A172 (cell line): ENCODE measurements around the gene SEMA5A. TPM values are rescaled to one million over a fixed set of nuclear protein-coding genes. Genes with fewer than 3 reads are reported as not detected.
A peak's percentile ranks its signal among the peaks of the same experiment; 100 is the strongest.

ENCODE experiments used
- DNase-seq: peaks from one replicate; pipeline ENCODE4 v3.0.0-alpha.2; 2015; ENCODE audit warnings: low spot score
- total RNA-seq: library from RNA; depleted of rRNA; stranded (reverse); fragments of >200 nt; shearing (Covaris generic); gene quantifications from 2 replicates; pipeline ENCODE4 v1.2.3, GENCODE V29; 2014

SEMA5A gene
- total RNA-seq, 1 experiment from 2014 or later: 9.3 TPM

GRCh38 chr5:9331372-9331771 is 214.5 kb downstream of the SEMA5A start:
- no peak for DNase-seq

GRCh38 chr5:9329125-9329524 is 216.8 kb downstream of the SEMA5A start:
- no peak for DNase-seq

DNA sequence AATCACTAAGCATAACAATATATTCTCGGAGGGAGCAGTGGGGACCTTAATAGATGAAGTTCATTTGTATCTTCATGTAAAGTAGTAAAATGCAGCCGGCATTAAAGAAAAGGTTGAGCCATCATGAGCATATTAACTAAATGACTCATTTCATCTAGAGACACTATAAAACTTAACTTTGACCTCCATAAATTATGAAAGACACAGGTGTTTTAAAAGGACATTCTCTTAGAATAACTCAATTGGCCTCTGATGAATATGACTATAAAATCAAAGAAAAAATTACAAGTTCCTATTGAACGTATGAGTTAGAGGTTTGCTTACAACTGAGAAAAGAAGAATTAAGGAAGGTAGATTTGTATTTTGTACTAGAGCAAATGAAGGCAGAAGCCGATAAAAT is 220.3 kb downstream of the SEMA5A start:
- peak; percentile 19 for DNase-seq

DNA sequence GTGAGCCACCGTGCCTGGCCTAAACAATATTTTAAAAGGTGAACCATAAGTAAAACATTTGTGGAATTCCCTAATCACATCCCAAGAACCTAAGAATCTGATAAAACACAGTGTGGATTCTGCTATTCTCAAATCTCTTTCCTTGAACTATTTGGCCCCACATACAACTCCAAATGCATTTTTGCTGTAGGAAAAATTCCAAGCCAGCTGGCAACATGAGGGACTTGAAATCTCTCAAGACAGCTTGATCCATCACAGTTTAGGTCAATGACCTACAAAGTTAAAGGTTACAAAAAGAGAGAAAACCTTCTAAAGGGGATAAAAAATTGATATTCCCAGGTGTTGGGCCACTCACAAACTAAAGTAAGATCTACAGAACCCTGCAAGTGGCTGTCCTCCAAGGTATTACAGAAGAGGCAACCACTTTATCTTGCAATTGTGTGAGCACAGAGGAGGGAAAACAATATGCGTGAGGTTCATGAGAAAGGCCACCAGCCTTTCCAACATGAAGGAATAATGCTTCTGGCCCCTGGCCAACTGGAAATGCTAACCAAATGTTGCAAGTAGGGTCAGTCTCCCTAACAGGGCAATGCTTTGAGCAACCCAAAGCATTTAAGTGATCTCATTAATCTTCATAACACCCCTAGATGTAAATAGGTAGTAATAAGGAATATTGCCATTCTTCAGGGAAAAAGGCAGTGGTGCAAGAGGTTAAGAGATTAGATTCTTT is 221.4 kb downstream of the SEMA5A start:
- DNase-seq: peak; percentile 40

- DNase-seq: no peak
Measured at GRCh38 chr5:9320652-9321051, 225.2 kb downstream of the SEMA5A start.

- DNase-seq: no peak
Measured at GRCh38 chr5:9318031-9318430, 227.8 kb downstream of the SEMA5A start.

DNA sequence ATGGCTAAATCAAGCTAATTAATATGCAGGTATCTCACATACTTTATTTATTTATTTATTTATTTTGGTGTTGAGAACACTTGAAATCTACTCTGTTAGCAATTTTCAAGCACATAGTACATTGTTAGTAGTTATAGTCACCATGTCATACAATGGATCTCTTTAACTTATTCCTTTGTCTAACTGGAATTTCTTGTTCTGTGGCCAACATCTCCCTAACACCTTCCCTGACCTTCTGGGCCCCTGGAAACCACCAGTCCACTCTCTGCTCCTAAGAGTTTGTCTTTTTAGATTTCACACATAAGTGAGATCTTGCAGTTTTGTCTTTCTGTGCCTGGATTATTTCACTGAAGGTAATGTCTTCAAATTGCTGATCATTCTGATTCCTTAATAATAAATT is 229.1 kb downstream of the SEMA5A start:
- no peak for DNase-seq

DNA sequence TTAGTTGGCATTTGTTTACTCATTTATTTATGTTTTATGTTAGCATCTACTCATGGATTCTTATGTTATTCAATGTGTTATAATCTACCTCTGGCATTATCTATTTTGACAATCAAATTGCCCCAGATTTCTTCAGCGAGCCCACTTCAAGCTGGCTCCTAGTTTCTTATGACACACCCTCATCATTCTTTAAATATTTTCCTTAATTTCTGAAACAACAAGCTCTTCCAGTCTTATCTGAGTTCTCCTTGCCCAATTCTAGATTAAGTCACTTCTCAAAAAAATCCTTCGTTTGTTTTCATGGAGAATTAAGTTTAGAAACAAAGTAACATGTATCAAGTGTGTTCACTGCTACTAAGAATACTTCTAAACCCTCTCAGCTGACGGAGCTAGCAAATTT is 229.8 kb downstream of the SEMA5A start:
- DNase-seq: no peak

GRCh38 chr5:9314558-9314957 is 231.3 kb downstream of the SEMA5A start:
- DNase-seq: no peak

DNA sequence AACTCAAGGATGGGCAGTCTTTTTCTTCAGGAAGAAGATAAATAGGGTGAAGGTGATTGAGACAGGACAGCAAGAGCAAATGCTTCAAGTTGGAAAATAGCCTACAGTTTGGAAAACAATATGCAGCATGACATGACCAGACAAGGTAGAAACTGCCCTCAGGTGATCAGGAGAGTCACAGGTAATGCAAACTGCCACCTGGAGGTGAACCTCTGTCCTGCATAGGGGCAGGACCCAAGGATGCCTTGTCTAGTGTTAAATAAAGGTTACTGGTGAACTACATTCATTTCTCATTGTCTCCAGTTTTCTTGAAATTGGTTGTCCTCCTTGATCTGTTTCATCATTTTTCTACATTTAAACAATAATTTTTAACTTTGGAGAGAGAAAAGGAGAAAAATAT is 232.1 kb downstream of the SEMA5A start:
- no peak for DNase-seq

DNA sequence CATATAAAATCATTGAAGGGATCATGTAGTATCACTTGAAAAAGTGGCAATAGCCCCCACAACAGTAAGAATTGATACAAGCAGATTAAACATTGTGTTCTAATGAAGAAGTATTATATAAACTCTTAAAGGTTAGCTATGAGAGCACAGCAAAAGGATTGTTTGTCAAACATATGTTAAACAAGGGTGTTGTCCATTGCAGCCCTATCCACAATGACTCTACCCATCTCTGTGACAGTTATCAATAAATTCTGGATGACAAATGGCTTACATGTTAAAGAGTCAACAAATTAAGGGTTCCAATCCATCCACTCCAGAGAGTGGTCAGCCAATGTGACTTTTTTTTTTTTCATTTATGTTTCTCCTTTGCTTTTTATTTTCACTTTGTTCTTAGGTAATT is 238.7 kb downstream of the SEMA5A start:
- DNase-seq: no peak

DNA sequence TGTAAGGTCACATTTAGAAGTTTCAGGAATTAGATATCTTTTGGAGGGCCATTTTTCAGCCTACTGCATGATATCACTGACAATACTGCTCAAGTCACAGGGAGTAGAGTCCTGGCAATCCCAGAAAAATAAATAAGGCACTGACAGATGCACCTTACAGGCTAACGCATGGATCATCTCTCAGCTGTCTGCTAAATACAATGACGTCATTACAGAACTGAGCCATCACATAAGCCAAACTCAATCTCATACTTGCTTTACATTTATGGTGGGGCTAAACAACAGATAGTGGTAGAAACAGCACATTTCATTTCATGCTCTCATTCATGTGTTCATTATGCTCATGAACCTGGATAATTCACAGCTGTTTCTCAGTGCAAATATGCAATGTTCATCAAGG is 243.7 kb downstream of the SEMA5A start:
- DNase-seq: no peak

DNA sequence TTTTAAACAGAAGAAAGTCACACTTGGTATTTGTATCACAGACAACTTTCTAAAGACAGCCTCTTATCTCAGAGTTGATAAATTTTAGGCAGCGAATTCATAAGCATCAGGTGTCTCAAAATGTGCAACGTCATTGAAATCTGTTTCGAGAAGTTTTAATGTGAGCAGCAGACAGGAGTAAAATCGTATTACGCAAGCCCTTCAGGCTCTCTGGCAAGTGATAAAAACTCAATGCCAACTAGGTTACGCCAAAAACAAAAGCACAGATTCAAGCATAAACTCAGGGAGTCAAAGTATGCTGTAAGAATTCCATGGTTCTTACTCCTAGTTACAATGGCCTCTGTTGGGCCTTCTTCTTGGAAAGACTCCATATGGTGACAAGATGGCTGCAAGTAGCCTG is 244.7 kb downstream of the SEMA5A start:
- DNase-seq: no peak

GRCh38 chr5:9297134-9297533 is 248.7 kb downstream of the SEMA5A start:
- no peak for DNase-seq

- no peak for DNase-seq
Measured at GRCh38 chr5:9295466-9295801, 250.4 kb downstream of the SEMA5A start.

GRCh38 chr5:9294793-9295465 is 250.9 kb downstream of the SEMA5A start:
- DNase-seq: no peak

GRCh38 chr5:9288234-9288633 is 257.6 kb downstream of the SEMA5A start:
- no peak for DNase-seq

DNA sequence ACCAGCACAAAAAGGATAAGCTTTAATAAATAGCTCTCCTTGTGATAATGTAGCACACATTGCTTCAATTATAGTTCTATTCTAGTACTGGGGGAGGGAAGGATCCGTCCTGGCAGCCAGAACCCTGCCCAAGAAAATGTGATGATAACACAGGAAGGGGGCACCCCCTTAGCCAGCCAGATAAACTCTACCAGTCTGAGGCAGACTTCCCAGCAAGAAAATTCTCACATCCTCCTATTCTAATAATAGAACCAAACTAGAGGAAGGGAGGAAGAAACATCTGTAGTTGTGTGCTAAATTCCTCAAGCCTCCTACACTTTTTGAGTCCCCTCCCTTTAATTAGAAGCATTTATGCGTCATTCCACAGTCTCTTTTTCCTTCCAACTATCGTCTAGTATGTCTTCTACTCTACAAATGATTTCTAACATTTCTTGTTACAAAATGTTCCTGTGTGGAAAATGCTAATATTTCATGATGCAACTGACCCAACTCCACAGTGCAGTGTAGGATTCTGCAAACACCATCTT is 261.0 kb downstream of the SEMA5A start:
- peak; percentile 65 for DNase-seq

- DNase-seq: no peak
Measured at GRCh38 chr5:9284272-9284671, 261.6 kb downstream of the SEMA5A start.

DNA sequence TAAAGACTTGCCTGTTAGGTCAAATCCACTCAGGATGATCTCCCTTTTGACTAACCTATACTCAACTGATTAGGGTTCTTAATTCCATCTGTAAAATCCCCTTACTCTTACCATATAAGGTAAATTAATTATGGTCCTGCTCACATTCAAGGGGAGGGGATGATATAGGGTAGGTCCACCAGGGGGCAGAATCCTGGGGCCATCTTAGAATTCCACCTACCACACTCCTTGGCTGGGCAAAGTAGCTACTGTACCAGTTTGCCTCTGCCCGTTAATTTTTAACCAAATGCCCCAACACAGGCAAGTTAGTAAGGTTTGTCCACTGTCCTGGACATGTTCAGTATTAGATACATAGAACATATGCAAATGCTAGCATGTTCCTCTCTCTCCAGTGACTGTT is 262.4 kb downstream of the SEMA5A start:
- DNase-seq: no peak

- peak; percentile 18 for DNase-seq
Measured at GRCh38 chr5:9283021-9283420, 262.9 kb downstream of the SEMA5A start.

DNA sequence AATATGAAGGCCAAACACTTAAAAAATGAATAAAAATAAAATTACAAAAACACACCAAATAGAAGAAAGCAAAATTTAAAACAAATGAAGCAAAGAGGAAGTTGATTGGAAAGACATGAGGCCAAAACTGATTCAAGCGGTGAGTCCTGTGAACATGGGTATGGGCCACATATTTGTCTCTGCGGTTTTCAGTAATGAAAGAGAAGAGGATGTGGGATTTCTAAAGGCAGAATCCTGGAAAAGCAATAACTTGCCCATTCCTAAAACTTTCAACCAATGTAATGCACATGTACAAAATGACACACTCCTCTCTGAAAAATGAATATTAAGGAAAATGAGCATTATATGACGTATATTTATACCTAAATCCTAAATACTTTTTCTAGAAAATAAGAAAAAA is 263.7 kb downstream of the SEMA5A start:
- no peak for DNase-seq

- no peak for DNase-seq
Measured at GRCh38 chr5:9279774-9280173, 266.1 kb downstream of the SEMA5A start.
